Neural progenitor cell (in vitro differentiated cells): Measurements from ENCODE around the gene IKZF3. TPM values are rescaled to one million over a fixed set of nuclear protein-coding genes. Genes with fewer than 3 reads are reported as not detected.
A peak's percentile ranks its signal among the peaks of the same experiment; 100 is the strongest.

Experiments
- DNase-seq: peaks from one replicate; pipeline ENCODE4 v3.0.0-alpha.2; 2016; ENCODE audit warnings: low spot score
- H2AFZ ChIP-seq: fragments of 200-600 bp; sonication (generic); replicated peaks from 2 replicates; pipeline ENCODE4 v1.6.1; 2016; ENCODE audit warnings: antibody characterized with exemption
- H3F3A ChIP-seq: fragments of 200-600 bp; sonication (generic); 2 replicates; pipeline ENCODE4 v1.6.1; 2016; ENCODE audit warnings: antibody characterized with exemption, low read depth
- H3K27ac ChIP-seq: fragments of 200-600 bp; sonication (generic); 2 replicates; pipeline ENCODE4 v1.5.1; 2016; ENCODE audit warnings: mild to moderate bottlenecking
- H3K27me3 ChIP-seq: fragments of 200-600 bp; sonication (generic); 2 replicates; pipeline ENCODE4 v1.6.1; 2016; ENCODE audit warnings: mild to moderate bottlenecking, moderate library complexity
- H3K36me3 ChIP-seq: fragments of 200-600 bp; sonication (generic); 2 replicates; pipeline ENCODE4 v1.5.1; 2016
- H3K4me1 ChIP-seq: fragments of 200-600 bp; sonication (generic); 2 replicates; pipeline ENCODE4 v1.6.1; 2016; ENCODE audit warnings: mixed run types
- H3K4me2 ChIP-seq: fragments of 200-600 bp; sonication (generic); 2 replicates; pipeline ENCODE4 v1.6.1; 2016
- H3K4me3 ChIP-seq: fragments of 200-600 bp; sonication (generic); 2 replicates; pipeline ENCODE4 v1.5.1; 2016
- H3K79me2 ChIP-seq: fragments of 200-600 bp; sonication (generic); 2 replicates; pipeline ENCODE4 v1.6.1; 2016; ENCODE audit warnings: low read depth
- H3K9ac ChIP-seq: fragments of 200-600 bp; sonication (generic); 2 replicates; pipeline ENCODE4 v1.6.1; 2016
- H3K9me3 ChIP-seq: fragments of 200-600 bp; sonication (generic); 2 replicates; pipeline ENCODE4 v1.5.1; 2016; ENCODE audit warnings: low read depth
- H4K20me1 ChIP-seq: fragments of 200-600 bp; sonication (generic); 2 replicates; pipeline ENCODE4 v1.6.1; 2016; ENCODE audit warnings: low read depth
- H3K27ac Mint-ChIP-seq: 3 replicates; pipeline ENCODE4 v1.8.0; 2021; ENCODE audit warnings: mixed read lengths
- H3K27me3 Mint-ChIP-seq: 2 replicates; pipeline ENCODE4 v1.8.0; 2022; ENCODE audit warnings: low read depth, mild to moderate bottlenecking, inconsistent platforms, moderate library complexity, mixed read lengths; ENCODE audit not compliant: insufficient read depth
- H3K36me3 Mint-ChIP-seq: 3 replicates; pipeline ENCODE4 v1.8.0; 2021; ENCODE audit warnings: mixed read lengths
- H3K4me1 Mint-ChIP-seq: 3 replicates; pipeline ENCODE4 v1.8.0; 2021; ENCODE audit warnings: mixed read lengths
- H3K4me3 Mint-ChIP-seq: 3 replicates; pipeline ENCODE4 v1.8.0; 2021; ENCODE audit warnings: mild to moderate bottlenecking, moderate library complexity, mixed read lengths
- H3K9me3 Mint-ChIP-seq: 3 replicates; pipeline ENCODE4 v1.8.0; 2020; ENCODE audit warnings: mixed read lengths
- CTCF ChIP-seq: fragments of 200-600 bp; sonication (generic); IDR thresholded peaks from 2 replicates; pipeline ENCODE4 v1.5.1; 2017; ENCODE audit warnings: antibody characterized with exemption, mild to moderate bottlenecking
- EZH2 ChIP-seq: fragments of 200-600 bp; sonication (generic); IDR thresholded peaks from 2 replicates; pipeline ENCODE4 v1.6.1; 2017; ENCODE audit warnings: antibody characterized with exemption, mild to moderate bottlenecking, moderate library complexity
- EZH2phosphoT487 ChIP-seq: fragments of 200-600 bp; sonication (generic); IDR thresholded peaks from 2 replicates; pipeline ENCODE4 v1.6.1; 2017; ENCODE audit warnings: antibody characterized with exemption
- total RNA-seq: library from RNA; depleted of rRNA; stranded (reverse); fragments of >200 nt; gene quantifications from 2 replicates; pipeline ENCODE4 v1.2.3, GENCODE V29; 2015; ENCODE audit warnings: low replicate concordance

The IKZF3 gene
- total RNA-seq, 1 donor from 2014 or later: not detected

GRCh38 chr17:39738983-39739884 lies 124.9 kb downstream of the IKZF3 start:
- H3K36me3 ChIP-seq: no peaks in the 10 kb centered on the region

GRCh38 chr17:39738568-39738901 lies 125.6 kb downstream of the IKZF3 start:
- Histone ChIP-seq H3K9me3 (no peaks in the 10 kb centered on the region), H3K36me3 (no peaks in the 10 kb centered on the region), H3K4me1 (peaks cover 17% of the 10 kb centered on the region), H3K79me2 (no peaks in the 10 kb centered on the region), H3K27me3 (peaks cover 29% of the 10 kb centered on the region), H3K27ac (no peak overlapping the region), H3K9ac (no peak overlapping the region), H3F3A (peaks cover 24% of the 10 kb centered on the region), H4K20me1 (no peaks in the 10 kb centered on the region), H3K4me3 (peak overlapping the region; percentile 62), H3K4me2 (peak overlapping the region; percentile 99), H2AFZ (peak overlapping the region; percentile 100)
- Mint-ChIP-seq H3K9me3 (no peaks in the 10 kb centered on the region), H3K27me3 (peaks cover 54% of the 10 kb centered on the region), H3K4me3 (peak overlapping the region; percentile 74), H3K4me1 (peaks cover 15% of the 10 kb centered on the region), H3K36me3 (no peaks in the 10 kb centered on the region), H3K27ac (no peak overlapping the region)
- peak; percentile 41 for TF ChIP-seq EZH2phosphoT487
- TF ChIP-seq EZH2: peak; percentile 70
- no peak for TF ChIP-seq CTCF
- DNase-seq: peak; percentile 58

More at GRCh38 chr17:39738983-39739884, 124.9 kb downstream of the IKZF3 start:
- H3K4me1 ChIP-seq: peaks cover 17% of the 10 kb centered on the region
- peak overlapping the region; percentile 100 for H2AFZ ChIP-seq
- H3K27ac Mint-ChIP-seq: no peak overlapping the region
- H3K27ac ChIP-seq: no peak overlapping the region
- H3K9me3 Mint-ChIP-seq: no peaks in the 10 kb centered on the region
- DNase-seq: peak; percentile 73
- H3K36me3 Mint-ChIP-seq: no peaks in the 10 kb centered on the region
- no peaks in the 10 kb centered on the region for H3K79me2 ChIP-seq
- no peaks in the 10 kb centered on the region for H4K20me1 ChIP-seq
- no peaks in the 10 kb centered on the region for H3K9me3 ChIP-seq
- TF ChIP-seq CTCF (no peak), EZH2phosphoT487 (no peak)
- H3K27me3 ChIP-seq: peaks cover 29% of the 10 kb centered on the region
- H3F3A ChIP-seq: peaks cover 24% of the 10 kb centered on the region
- peaks cover 50% of the 10 kb centered on the region for H3K27me3 Mint-ChIP-seq
- no peak overlapping the region for H3K9ac ChIP-seq
- H3K4me3 Mint-ChIP-seq: peak overlapping the region; percentile 74
- peaks cover 15% of the 10 kb centered on the region for H3K4me1 Mint-ChIP-seq
- peak overlapping the region; percentile 99 for H3K4me2 ChIP-seq
- peak overlapping the region; percentile 62 for H3K4me3 ChIP-seq

GRCh38 chr17:39737760-39738567 lies 126.1 kb downstream of the IKZF3 start, which contains the start of gene GRB7:
TSS of gene GRB7 (plus strand) at chr17:39737938. CDS start at chr17:39742302, 4,364 bp downstream.
- Histone ChIP-seq H4K20me1 (no peaks in the 10 kb centered on the region), H3K27me3 (peaks cover 29% of the 10 kb centered on the region), H3F3A (peaks cover 24% of the 10 kb centered on the region), H3K4me1 (peaks cover 17% of the 10 kb centered on the region), H3K79me2 (no peaks in the 10 kb centered on the region), H3K4me3 (peak within 1 kb of the TSS; percentile 62), H3K4me2 (peak within 1 kb of the TSS; percentile 99), H3K9me3 (no peaks in the 10 kb centered on the region), H3K9ac (no peak within 1 kb of the TSS), H2AFZ (peak within 1 kb of the TSS; percentile 100), H3K27ac (no peak within 1 kb of the TSS), H3K36me3 (no peaks in the 10 kb centered on the region)
- peaks cover 55% of the 10 kb centered on the region for H3K27me3 Mint-ChIP-seq
- TF ChIP-seq CTCF (no peak), EZH2 (peak; percentile 35), EZH2phosphoT487 (no peak)
- no peak within 1 kb of the TSS for H3K27ac Mint-ChIP-seq
- no peaks in the 10 kb centered on the region for H3K9me3 Mint-ChIP-seq
- no peaks in the 10 kb centered on the region for H3K36me3 Mint-ChIP-seq
- peak; percentile 52 for DNase-seq
- H3K4me1 Mint-ChIP-seq: peaks cover 15% of the 10 kb centered on the region
- peak within 1 kb of the TSS; percentile 74 for H3K4me3 Mint-ChIP-seq
